PC-9 (cell line): ENCODE results near the gene APOA4.

Experiments
- EZH2 ChIP-seq: fragments of 200-600 bp; sonication (generic); IDR thresholded peaks from 2 replicates; pipeline ENCODE4 v1.8.0; 2017; ENCODE audit warnings: antibody characterized with exemption, low read depth
- TF ChIP-seq, protein P1 (sequence below): fragments of 200-600 bp; sonication (generic); conservative IDR thresholded peaks from 2 replicates; pipeline ENCODE4 v1.6.1; 2017; ENCODE audit warnings: mixed run types, antibody characterized with exemption, mild to moderate bottlenecking, moderate library complexity

DNA sequence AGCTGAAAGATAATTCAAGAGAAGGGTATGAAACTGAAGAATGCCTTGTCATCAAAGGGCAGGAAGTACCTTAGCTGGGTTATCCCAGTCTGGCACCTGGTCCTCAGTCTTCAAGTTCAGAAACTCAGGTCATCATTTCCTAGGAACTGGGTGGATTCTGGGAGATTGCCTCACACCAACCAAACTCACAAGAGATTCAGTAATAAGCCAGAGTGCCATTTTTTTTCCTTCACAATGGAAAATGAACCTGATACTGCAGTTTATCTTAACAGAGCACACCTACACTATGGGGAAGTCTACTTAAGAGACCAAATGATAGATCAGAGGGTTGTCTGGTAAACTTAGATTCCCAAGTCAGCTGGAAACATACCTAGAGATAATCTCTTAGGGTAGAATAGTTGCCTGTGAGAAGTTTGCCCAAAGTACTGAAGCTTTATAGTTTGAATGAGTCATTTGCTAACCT lies 46.6 kb downstream of the APOA4 start:
- TF ChIP-seq, protein P1, sequence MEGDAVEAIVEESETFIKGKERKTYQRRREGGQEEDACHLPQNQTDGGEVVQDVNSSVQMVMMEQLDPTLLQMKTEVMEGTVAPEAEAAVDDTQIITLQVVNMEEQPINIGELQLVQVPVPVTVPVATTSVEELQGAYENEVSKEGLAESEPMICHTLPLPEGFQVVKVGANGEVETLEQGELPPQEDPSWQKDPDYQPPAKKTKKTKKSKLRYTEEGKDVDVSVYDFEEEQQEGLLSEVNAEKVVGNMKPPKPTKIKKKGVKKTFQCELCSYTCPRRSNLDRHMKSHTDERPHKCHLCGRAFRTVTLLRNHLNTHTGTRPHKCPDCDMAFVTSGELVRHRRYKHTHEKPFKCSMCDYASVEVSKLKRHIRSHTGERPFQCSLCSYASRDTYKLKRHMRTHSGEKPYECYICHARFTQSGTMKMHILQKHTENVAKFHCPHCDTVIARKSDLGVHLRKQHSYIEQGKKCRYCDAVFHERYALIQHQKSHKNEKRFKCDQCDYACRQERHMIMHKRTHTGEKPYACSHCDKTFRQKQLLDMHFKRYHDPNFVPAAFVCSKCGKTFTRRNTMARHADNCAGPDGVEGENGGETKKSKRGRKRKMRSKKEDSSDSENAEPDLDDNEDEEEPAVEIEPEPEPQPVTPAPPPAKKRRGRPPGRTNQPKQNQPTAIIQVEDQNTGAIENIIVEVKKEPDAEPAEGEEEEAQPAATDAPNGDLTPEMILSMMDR: no peak
- no peak for TF ChIP-seq EZH2
